A673 (cell line): ENCODE results near the gene LTA. TPM values are rescaled to one million over a fixed set of nuclear protein-coding genes. Genes with fewer than 3 reads are reported as not detected.

Experiments used
- BruUV-seq: library from RNA; stranded (reverse); fragments of 400-500 nt; replicated peaks from 2 replicates; lab custom pipeline; 2021; lab: Mats Ljungman, UMichigan
- CTCF ChIA-PET: fragments of 300-600 bp; sonication (Branson Sonifier 250); formaldehyde crosslinking; loops from one replicate; lab custom pipeline; 2022; ENCODE audit warnings: antibody characterized with exemption; lab: Charles Lee
- POLR2A ChIA-PET: fragments of 300-600 bp; sonication (Branson Sonifier 250); formaldehyde crosslinking; loops from one replicate; lab custom pipeline; 2022; ENCODE audit warnings: antibody characterized with exemption; ENCODE audit not compliant: low non-redundant PET; lab: Charles Lee
- DNase-seq: peaks from one replicate; pipeline ENCODE4 v3.0.0-alpha.2; 2015; ENCODE audit warnings: low spot score
- H3K27ac ChIP-seq: fragments of 200-600 bp; sonication (generic); 2 replicates; pipeline ENCODE4 v1.5.1; 2016; ENCODE audit warnings: mixed run types, low read depth, mild to moderate bottlenecking, mixed read lengths, antibody characterized with exemption, low read length; ENCODE audit not compliant: poor library complexity, severe bottlenecking
- H3K27me3 ChIP-seq: fragments of 200-600 bp; sonication (generic); replicated peaks from 2 replicates; pipeline ENCODE4 v1.6.1; 2017; ENCODE audit warnings: mixed run types, low read depth, mild to moderate bottlenecking, mixed read lengths, antibody characterized with exemption, low read length; ENCODE audit not compliant: insufficient read depth, poor library complexity
- H3K36me3 ChIP-seq: fragments of 200-600 bp; sonication (generic); 2 replicates; pipeline ENCODE4 v1.6.1; 2016; ENCODE audit warnings: mixed run types, mild to moderate bottlenecking, mixed read lengths, antibody characterized with exemption, low read length; ENCODE audit not compliant: insufficient read depth, poor library complexity, severe bottlenecking
- H3K4me1 ChIP-seq: fragments of 200-600 bp; sonication (generic); 2 replicates; pipeline ENCODE4 v1.6.1; 2017; ENCODE audit warnings: mixed run types, mild to moderate bottlenecking, mixed read lengths, antibody characterized with exemption, low read length; ENCODE audit not compliant: insufficient read depth, poor library complexity, severe bottlenecking
- H3K4me3 ChIP-seq: fragments of 200-600 bp; sonication (generic); 2 replicates; pipeline ENCODE4 v1.5.1; 2016; ENCODE audit warnings: low read depth, mixed run types, mild to moderate bottlenecking, mixed read lengths, low read length; ENCODE audit not compliant: poor library complexity, severe bottlenecking
- H3K9me3 ChIP-seq: fragments of 200-600 bp; sonication (generic); 2 replicates; pipeline ENCODE4 v1.6.1; 2016; ENCODE audit warnings: mixed run types, low read depth, mild to moderate bottlenecking, mixed read lengths, antibody characterized with exemption, low read length; ENCODE audit not compliant: poor library complexity, severe bottlenecking
- CTCF ChIP-seq: fragments of 300-800, 200-600 bp; sonication (generic); conservative IDR thresholded peaks from 2 replicates; pipeline ENCODE4 v1.5.1; 2017; ENCODE audit warnings: low read depth, mild to moderate bottlenecking, antibody characterized with exemption, low read length, moderate library complexity, mixed read lengths
- EZH2 ChIP-seq: fragments of 200-600 bp; sonication (generic); IDR thresholded peaks from 2 replicates; pipeline ENCODE4 v1.6.1; 2017; ENCODE audit warnings: borderline replicate concordance, low read depth, mild to moderate bottlenecking, mixed read lengths, antibody characterized with exemption, low read length; ENCODE audit not compliant: poor library complexity, severe bottlenecking
- intact Hi-C: fragments of 100-400 bp; cut with micrococcal nuclease; formaldehyde crosslinking; loops from one replicate; pipeline ENCODE4 v1.10.0; 2022; ENCODE audit not compliant: unreplicated experiment
- total RNA-seq: library from RNA; stranded (reverse); gene quantifications from 2 replicates; pipeline ENCODE4 v1.2.3, GENCODE V29; 2021

LTA gene
- total RNA-seq, 1 experiment from 2014 or later = not detected

GRCh38 chr6:31534521-31535040, 37.5 kb upstream of the LTA start:
- Histone ChIP-seq H3K27me3 (no peaks in the 10 kb centered on the region), H3K9me3 (no peaks in the 10 kb centered on the region), H3K36me3 (peaks cover 98% of the 10 kb centered on the region), H3K27ac (no peak overlapping the region), H3K4me3 (no peak overlapping the region), H3K4me1 (peaks cover 7% of the 10 kb centered on the region)
- ChIA-PET POLR2A (interaction anchor here (0.7 kb wide), 1 partner anchor 86 kb away, joined by 3 read pairs; no protein-coding TSS in a partner anchor), CTCF (no interaction called here)
- BruUV-seq = no TSS peak
- no peak for TF ChIP-seq CTCF
- TF ChIP-seq EZH2 = no peak
- DNase-seq = no peak
- intact Hi-C loops = no loop called here

DNA sequence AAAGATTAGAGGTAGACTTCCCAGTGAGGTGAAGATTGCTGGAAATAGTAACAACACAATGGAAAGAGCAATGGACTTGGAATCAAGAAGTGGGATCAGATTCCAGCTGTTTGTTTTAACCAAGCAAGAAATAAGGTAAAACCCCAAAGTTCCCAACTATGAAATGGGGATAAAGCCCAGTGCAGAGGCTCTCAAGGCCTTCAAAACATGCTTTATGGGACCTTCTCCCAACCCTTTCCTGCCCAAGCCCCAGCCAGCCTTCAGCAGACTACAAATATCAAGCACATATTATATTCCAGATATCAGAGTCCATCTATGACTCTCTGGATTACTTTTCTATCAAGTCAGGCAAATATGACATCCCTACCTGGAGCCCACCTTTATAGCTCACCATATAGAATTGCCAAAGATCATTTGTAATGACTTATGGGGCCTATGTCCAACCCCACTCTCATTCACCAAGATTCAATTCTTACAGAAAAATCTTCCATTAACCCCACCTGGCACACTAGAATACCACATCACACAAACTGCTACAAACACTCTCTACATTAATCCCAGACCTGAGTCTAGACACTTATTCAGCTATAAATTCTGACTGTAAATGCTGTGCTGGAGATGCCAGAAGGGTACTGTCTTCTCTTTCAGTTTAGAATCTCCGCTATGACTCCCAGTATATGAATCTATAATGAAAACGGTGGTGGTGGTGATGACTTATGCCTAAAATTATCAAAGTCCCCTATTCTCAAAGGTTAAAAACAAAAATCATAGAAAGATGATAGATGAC, 36.4 kb upstream of the LTA start:
- no TSS peak for BruUV-seq
- Histone ChIP-seq H3K36me3 (peaks cover 100% of the 10 kb centered on the region), H3K27me3 (no peaks in the 10 kb centered on the region), H3K4me3 (no peak overlapping the region), H3K4me1 (peaks cover 16% of the 10 kb centered on the region), H3K27ac (no peak overlapping the region), H3K9me3 (no peaks in the 10 kb centered on the region)
- no peak for TF ChIP-seq EZH2
- TF ChIP-seq CTCF = no peak
- DNase-seq = no peak
- CTCF ChIA-PET = interaction anchor here (0.6 kb wide), 1 partner anchor 11 kb away, joined by 3 read pairs; no protein-coding TSS in a partner anchor
- POLR2A ChIA-PET = interaction anchor here (0.6 kb wide), 1 partner anchor 13 kb away, joined by 3 read pairs; no protein-coding TSS in a partner anchor
- intact Hi-C loops = no loop called here

- no TSS peak for BruUV-seq
- ChIA-PET POLR2A (interaction anchor here (0.6 kb wide), 1 partner anchor 13 kb away, joined by 3 read pairs; no protein-coding TSS in a partner anchor), CTCF (no interaction called here)
- intact Hi-C loops = no loop called here
- Histone ChIP-seq H3K4me1 (peaks cover 16% of the 10 kb centered on the region), H3K9me3 (no peaks in the 10 kb centered on the region), H3K27me3 (no peaks in the 10 kb centered on the region), H3K4me3 (peak overlapping the region; percentile 87), H3K27ac (no peak overlapping the region), H3K36me3 (peaks cover 69% of the 10 kb centered on the region)
- no peak for TF ChIP-seq CTCF
- no peak for TF ChIP-seq EZH2
- DNase-seq = no peak
These were observed 33.2 kb upstream of the LTA start for GRCh38 chr6:31538805-31539400.
